PC-9 (cell line): Measurements from ENCODE around the gene CTSL. TPM values are rescaled to one million over a fixed set of nuclear protein-coding genes. Genes with fewer than 3 reads are reported as not detected.

Experiments
- BruUV-seq: library from RNA; stranded (reverse); fragments of 400-500 nt; replicated peaks from 2 replicates; lab custom pipeline; 2021; lab: Mats Ljungman, UMichigan
- CTCF ChIA-PET: fragments of 300-600 bp; sonication (Branson Sonifier 250); formaldehyde crosslinking; loops from one replicate; lab custom pipeline; 2022; ENCODE audit warnings: antibody characterized with exemption; lab: Charles Lee
- POLR2A ChIA-PET: fragments of 300-600 bp; sonication (Branson Sonifier 250); formaldehyde crosslinking; loops from one replicate; lab custom pipeline; 2022; ENCODE audit warnings: antibody characterized with exemption; ENCODE audit not compliant: unreplicated experiment; lab: Charles Lee
- DNase-seq, 2 experiments: peaks; one replicate each; pipeline versions ENCODE4 v3.0.0 to v3.0.0-alpha.2; 2015 to 2022; ENCODE audit warnings: mixed read lengths in 1 of 2
- H2AFZ ChIP-seq: fragments of 200-600 bp; sonication (generic); 2 replicates; pipeline ENCODE4 v1.8.1; 2017; ENCODE audit warnings: antibody characterized with exemption
- H3F3A ChIP-seq: fragments of 200-600 bp; sonication (generic); 2 replicates; pipeline ENCODE4 v1.8.1; 2017; ENCODE audit warnings: antibody characterized with exemption, mild to moderate bottlenecking, low read depth; ENCODE audit not compliant: insufficient read depth
- H3K27ac ChIP-seq: fragments of 200-600 bp; sonication (generic); 2 replicates; pipeline ENCODE4 v1.6.1; 2016; ENCODE audit warnings: mixed run types
- H3K27me3 ChIP-seq: fragments of 200-600 bp; sonication (generic); 2 replicates; pipeline ENCODE4 v1.6.1; 2016; ENCODE audit warnings: low read depth, mixed run types; ENCODE audit not compliant: insufficient read depth
- H3K36me3 ChIP-seq: fragments of 200-600 bp; sonication (generic); 2 replicates; pipeline ENCODE4 v1.6.1; 2016; ENCODE audit warnings: low read depth, mixed run types
- H3K4me1 ChIP-seq: fragments of 200-600 bp; sonication (generic); replicated peaks from 2 replicates; pipeline ENCODE4 v1.6.1; 2016; ENCODE audit warnings: mixed run types; ENCODE audit not compliant: insufficient read depth
- H3K4me2 ChIP-seq: fragments of 200-600 bp; sonication (generic); 2 replicates; pipeline ENCODE4 v1.6.1; 2017; ENCODE audit warnings: mixed run types
- H3K4me3 ChIP-seq: fragments of 200-600 bp; sonication (generic); 2 replicates; pipeline ENCODE4 v1.6.1; 2016; ENCODE audit warnings: mixed run types
- H3K79me2 ChIP-seq: fragments of 200-600 bp; sonication (generic); 2 replicates; pipeline ENCODE4 v1.6.1; 2017; ENCODE audit warnings: low read depth, mixed run types
- H3K9me2 ChIP-seq: fragments of 200-600 bp; sonication (generic); 2 replicates; pipeline ENCODE4 v1.8.1; 2017; ENCODE audit warnings: mild to moderate bottlenecking; ENCODE audit not compliant: insufficient read depth
- H3K9me3 ChIP-seq: fragments of 200-600 bp; sonication (generic); 2 replicates; pipeline ENCODE4 v1.8.1; 2016; ENCODE audit warnings: low read depth; ENCODE audit not compliant: insufficient read depth
- H4K20me1 ChIP-seq: fragments of 200-600 bp; sonication (generic); 2 replicates; pipeline ENCODE4 v1.8.1; 2017; ENCODE audit not compliant: insufficient read depth
- CTCF ChIP-seq: fragments of 200-600 bp; sonication (generic); conservative IDR thresholded peaks from 2 replicates; pipeline ENCODE4 v1.6.1; 2017; ENCODE audit warnings: mixed run types, antibody characterized with exemption, mild to moderate bottlenecking, moderate library complexity
- EZH2 ChIP-seq: fragments of 200-600 bp; sonication (generic); IDR thresholded peaks from 2 replicates; pipeline ENCODE4 v1.8.0; 2017; ENCODE audit warnings: antibody characterized with exemption, low read depth
- intact Hi-C: fragments of 100-400 bp; cut with micrococcal nuclease; formaldehyde crosslinking; loops from one replicate; pipeline ENCODE4 v1.10.0; 2022; ENCODE audit not compliant: unreplicated experiment
- total RNA-seq: library from RNA; stranded (reverse); gene quantifications from 2 replicates; pipeline ENCODE4 v1.2.3, GENCODE V29; 2021

Gene CTSL
- total RNA-seq, 1 experiment from 2014 or later = 82.6 TPM

GRCh38 chr9:87718231-87718630 is 7.7 kb upstream of the CTSL start:
- H3K27ac ChIP-seq = no peak overlapping the region

GRCh38 chr9:87718852-87719612 is 6.9 kb upstream of the CTSL start:
- Histone ChIP-seq H3F3A (peaks cover 3% of the 10 kb centered on the region; the same call in 1 of the 2 replicates), H3K79me2 (no peaks in the 10 kb centered on the region), H4K20me1 (no peaks in the 10 kb centered on the region), H3K4me1 (peaks cover 17% of the 10 kb centered on the region), H3K4me2 (no peak overlapping the region), H3K27me3 (no peaks in the 10 kb centered on the region), H3K27ac (no peak overlapping the region), H3K4me3 (no peak overlapping the region), H3K9me2 (no peaks in the 10 kb centered on the region), H3K36me3 (no peaks in the 10 kb centered on the region), H3K9me3 (no peaks in the 10 kb centered on the region), H2AFZ (no peak overlapping the region)
- ChIA-PET CTCF (no interaction called here), POLR2A (no interaction called here)
- BruUV-seq = no TSS peak
- no peak for TF ChIP-seq CTCF
- TF ChIP-seq EZH2 = no peak
- DNase-seq = no peak
- intact Hi-C loops = no loop called here

More at GRCh38 chr9:87718231-87718630, 7.7 kb upstream of the CTSL start:
- H4K20me1 ChIP-seq = no peaks in the 10 kb centered on the region
- DNase-seq = no peak
- intact Hi-C loops = no loop called here
- H3K9me3 ChIP-seq = no peaks in the 10 kb centered on the region
- no peak overlapping the region for H2AFZ ChIP-seq
- H3K36me3 ChIP-seq = no peaks in the 10 kb centered on the region
- H3K27me3 ChIP-seq = no peaks in the 10 kb centered on the region
- no peaks in the 10 kb centered on the region for H3K9me2 ChIP-seq
- H3K4me2 ChIP-seq = no peak overlapping the region
- CTCF ChIA-PET = no interaction called here
- no peaks in the 10 kb centered on the region for H3K79me2 ChIP-seq
- H3K4me1 ChIP-seq = peaks cover 24% of the 10 kb centered on the region
- H3K4me3 ChIP-seq = no peak overlapping the region
- POLR2A ChIA-PET = no interaction called here
- BruUV-seq = no TSS peak
- H3F3A ChIP-seq = peaks cover 8% of the 10 kb centered on the region; the same call in 1 of the 2 replicates
- no peak for TF ChIP-seq CTCF
- TF ChIP-seq EZH2 = no peak

- no peak for DNase-seq
- peaks cover 6% of the 10 kb centered on the region; the same call in 1 of the 2 replicates for H3K4me1 ChIP-seq
- H3K27ac ChIP-seq = no peak overlapping the region
- no peak for TF ChIP-seq CTCF
- no peak for TF ChIP-seq EZH2
- H3K9me2 ChIP-seq = no peaks in the 10 kb centered on the region
- no peaks in the 10 kb centered on the region for H3K27me3 ChIP-seq
- peaks cover under 1% of the 10 kb centered on the region; the same call in 1 of the 2 replicates for H3F3A ChIP-seq
- H3K36me3 ChIP-seq = no peaks in the 10 kb centered on the region
- ChIA-PET POLR2A (no interaction called here), CTCF (no interaction called here)
- no peak overlapping the region for H3K4me2 ChIP-seq
- intact Hi-C loops = no loop called here
- H3K9me3 ChIP-seq = no peaks in the 10 kb centered on the region
- H2AFZ ChIP-seq = no peak overlapping the region
- H3K4me3 ChIP-seq = no peak overlapping the region
- H4K20me1 ChIP-seq = no peaks in the 10 kb centered on the region
- BruUV-seq = no TSS peak
- H3K79me2 ChIP-seq = no peaks in the 10 kb centered on the region
These were observed 5.7 kb upstream of the CTSL start for GRCh38 chr9:87720173-87720572.
